Gastrocnemius medialis (tissue), 4 donors: ENCODE data around the gene SH3BP1. TPM values are rescaled to one million over a fixed set of nuclear protein-coding genes. Genes with fewer than 3 reads are reported as not detected.
"Not testable (repeated sequence)": the region's sequence is repeated elsewhere in the genome, so short reads cannot be mapped to it uniquely, and the experiment has no call there.

Experiments
- ATAC-seq, 2 donors: fragments of 150-250 bp; one replicate each; pipeline ENCODE4 v1.9.1; 2016
- DNase-seq, 2 donors: peaks; one replicate each; pipeline ENCODE4 v3.0.0-alpha.2; 2019
- H3K27ac ChIP-seq, 4 donors: fragments of 200-600 bp; sonication (generic); 1 replicate in 1 of 4; 2 replicates in 3 of 4; pipeline ENCODE4 v1.5.1; 2016 to 2018; ENCODE audit warnings: mild to moderate bottlenecking in 2 of 4, moderate library complexity in 1 of 4
- H3K27me3 ChIP-seq, 3 donors: fragments of 200-600 bp; sonication (generic) in 2 of 3; 1 replicate in 1 of 3; 2 replicates in 2 of 3; pipeline versions ENCODE4 v1.5.1 to v1.6.0; 2016 to 2019; ENCODE audit warnings: mild to moderate bottlenecking in 1 of 3, moderate library complexity in 1 of 3
- H3K36me3 ChIP-seq, 2 donors: fragments of 200-600 bp; sonication (generic) in 1 of 2; one replicate each; pipeline ENCODE4 v1.5.1; 2017 to 2018
- H3K4me1 ChIP-seq, 2 donors: fragments of 200-600 bp; sonication (generic) in 1 of 2; one replicate each; pipeline ENCODE4 v1.5.1; 2016 to 2017; ENCODE audit warnings: mild to moderate bottlenecking in 2 of 2
- H3K4me3 ChIP-seq, 4 donors: fragments of 200-600 bp; sonication (generic) in 3 of 4; 1 replicate in 1 of 4; 2 replicates in 3 of 4; pipeline ENCODE4 v1.5.1; 2016 to 2019; ENCODE audit warnings: mild to moderate bottlenecking in 2 of 4
- H3K9me3 ChIP-seq, 3 donors: fragments of 200-600 bp; sonication (generic) in 2 of 3; 1 replicate in 1 of 3; 2 replicates in 2 of 3; pipeline ENCODE4 v1.5.1; 2016 to 2019
- POLR2A ChIP-seq, 2 donors: fragments of 450-650 bp; IDR thresholded peaks; one replicate each; pipeline ENCODE4 v1.6.1; 2017; ENCODE audit warnings: antibody characterized with exemption in 2 of 2, mild to moderate bottlenecking in 2 of 2, moderate library complexity in 2 of 2
- in situ Hi-C, 4 donors: fragments of 200-750 bp; cut with MboI; loops; one replicate each; pipeline versions ENCODE4 v1.15.0 to v1.8.0; 2017; ENCODE audit warnings: low sequenced_read_pairs in 4 of 4
- intact Hi-C: fragments of 100-400 bp; cut with DNase I; formaldehyde crosslinking; loops from one replicate; pipeline ENCODE4 v1.15.1; 2023; ENCODE audit warnings: low total_unique reads
- total RNA-seq, 4 donors: library from RNA; depleted of rRNA; stranded (reverse); fragments of >200 nt; gene quantifications; one replicate each; pipeline versions ENCODE4 v1.1.0 to v1.2.3, GENCODE V29; 2016
- TF ChIP-seq, protein P1 (sequence below), 5 experiments: fragments of 450-650 bp in 3 of 5; fragments of 200-600 bp in 2 of 5; sonication (generic) in 2 of 5; IDR thresholded peaks in 4 of 5; conservative IDR thresholded peaks in 1 of 5; 1 replicate in 4 of 5; 2 replicates in 1 of 5; pipeline ENCODE4 v1.5.1; 2016 to 2019; ENCODE audit warnings: antibody characterized with exemption in 5 of 5, mild to moderate bottlenecking in 3 of 5, moderate library complexity in 3 of 5

SH3BP1 gene
- total RNA-seq, 4 donors from 2014 or later = 1.1 to 1.8 (median 1.6) TPM; not detected in 1

DNA sequence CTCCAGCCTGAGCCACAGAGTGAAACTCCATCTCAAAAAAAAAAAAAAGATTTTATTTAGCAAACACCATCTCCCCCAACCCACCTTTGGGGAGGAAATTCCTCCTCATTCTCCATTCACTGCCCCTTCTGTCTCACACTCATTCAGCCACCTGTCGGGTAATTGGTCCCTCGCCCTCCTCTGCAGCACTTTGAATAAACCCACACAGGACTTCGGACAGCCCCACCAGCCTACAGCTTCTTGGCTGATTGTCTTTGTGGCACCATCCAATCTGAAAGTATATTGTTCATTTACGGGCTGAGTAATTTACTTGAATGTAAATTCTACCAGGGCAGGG, 38.3 kb upstream of the SH3BP1 start:
- DNase-seq (no peak), ATAC-seq (no peak)
- H3K4me1 ChIP-seq = peaks cover 0 to 8% of the 10 kb centered on the region in 2 donors
- no peaks in the 10 kb centered on the region for H3K9me3 ChIP-seq
- TF ChIP-seq POLR2A (IDR thresholded peaks at IDR 0.05) = no peak
- TF ChIP-seq, protein P1, sequence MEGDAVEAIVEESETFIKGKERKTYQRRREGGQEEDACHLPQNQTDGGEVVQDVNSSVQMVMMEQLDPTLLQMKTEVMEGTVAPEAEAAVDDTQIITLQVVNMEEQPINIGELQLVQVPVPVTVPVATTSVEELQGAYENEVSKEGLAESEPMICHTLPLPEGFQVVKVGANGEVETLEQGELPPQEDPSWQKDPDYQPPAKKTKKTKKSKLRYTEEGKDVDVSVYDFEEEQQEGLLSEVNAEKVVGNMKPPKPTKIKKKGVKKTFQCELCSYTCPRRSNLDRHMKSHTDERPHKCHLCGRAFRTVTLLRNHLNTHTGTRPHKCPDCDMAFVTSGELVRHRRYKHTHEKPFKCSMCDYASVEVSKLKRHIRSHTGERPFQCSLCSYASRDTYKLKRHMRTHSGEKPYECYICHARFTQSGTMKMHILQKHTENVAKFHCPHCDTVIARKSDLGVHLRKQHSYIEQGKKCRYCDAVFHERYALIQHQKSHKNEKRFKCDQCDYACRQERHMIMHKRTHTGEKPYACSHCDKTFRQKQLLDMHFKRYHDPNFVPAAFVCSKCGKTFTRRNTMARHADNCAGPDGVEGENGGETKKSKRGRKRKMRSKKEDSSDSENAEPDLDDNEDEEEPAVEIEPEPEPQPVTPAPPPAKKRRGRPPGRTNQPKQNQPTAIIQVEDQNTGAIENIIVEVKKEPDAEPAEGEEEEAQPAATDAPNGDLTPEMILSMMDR (IDR thresholded peaks at IDR 0.05 in 4 of 5, conservative IDR thresholded peaks at IDR 0.05 in 1 of 5) = no peak
- in situ Hi-C loops = no loop called here
- intact Hi-C loops = loop anchor here (10.0 kb wide), 1 partner anchor 1924 kb away; the partner anchor contains the start of gene ATF4
- H3K27me3 ChIP-seq = no peaks in the 10 kb centered on the region
- no peaks in the 10 kb centered on the region for H3K36me3 ChIP-seq
- H3K4me3 ChIP-seq = no peak overlapping the region
- H3K27ac ChIP-seq = no peak overlapping the region

DNA sequence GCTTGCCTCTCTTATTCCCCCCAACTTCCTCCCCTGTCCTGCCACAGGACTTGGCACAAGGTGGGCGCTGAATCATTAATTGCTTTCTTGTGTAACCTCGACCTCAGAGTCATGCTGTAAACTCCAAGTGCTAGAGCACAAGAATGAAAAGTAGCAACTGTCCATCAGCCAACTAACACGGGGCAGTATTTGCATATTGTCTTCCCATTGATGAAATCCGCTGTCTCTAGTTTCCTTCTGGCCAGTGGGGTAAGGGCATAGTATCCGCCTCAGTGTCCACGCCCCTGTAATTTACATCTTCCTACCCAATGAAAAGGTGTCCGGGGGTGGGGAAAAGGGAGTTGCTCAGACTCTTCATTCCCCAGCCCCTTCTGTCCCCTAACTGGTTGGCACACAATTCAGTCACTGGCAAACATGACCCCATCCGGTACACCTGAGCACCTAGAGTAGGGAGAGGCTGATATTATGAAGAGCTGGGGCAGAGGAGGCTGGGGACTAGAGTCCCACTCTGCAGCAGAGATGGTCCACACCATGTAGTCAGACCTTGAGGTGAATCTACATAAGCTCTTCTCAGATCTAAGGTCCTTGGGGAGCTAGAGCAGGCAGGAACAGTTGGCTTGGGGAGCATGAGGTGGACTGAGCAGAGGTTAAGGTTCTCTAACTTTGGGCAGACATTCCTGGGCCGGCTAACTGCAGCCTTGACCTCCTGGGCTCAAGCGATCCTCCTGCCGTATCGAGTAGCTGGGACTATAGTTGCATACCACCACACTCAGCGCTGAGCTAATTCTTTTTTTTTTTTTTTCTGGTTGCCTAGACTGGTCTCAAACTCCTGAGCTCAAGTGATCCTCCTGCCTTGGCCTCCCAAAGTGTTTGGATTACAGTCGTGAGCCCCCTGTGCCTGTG, 37.7 kb upstream of the SH3BP1 start:
- peaks cover 0 to 8% of the 10 kb centered on the region in 2 donors for H3K4me1 ChIP-seq
- H3K9me3 ChIP-seq = no peaks in the 10 kb centered on the region
- H3K4me3 ChIP-seq = no peak overlapping the region
- H3K36me3 ChIP-seq = no peaks in the 10 kb centered on the region
- no peaks in the 10 kb centered on the region for H3K27me3 ChIP-seq
- peak; percentile 60 to 61 for ATAC-seq
- H3K27ac ChIP-seq = no peak overlapping the region
- TF ChIP-seq, protein P1 (IDR thresholded peaks at IDR 0.05 in 4 of 5, conservative IDR thresholded peaks at IDR 0.05 in 1 of 5) = no peak
- no peak for TF ChIP-seq POLR2A (IDR thresholded peaks at IDR 0.05)
- in situ Hi-C loops = no loop called here
- DNase-seq = no peak
- intact Hi-C loops = loop anchor here (10.0 kb wide), 1 partner anchor 1923 kb away; the partner anchor contains the start of gene ATF4

DNA sequence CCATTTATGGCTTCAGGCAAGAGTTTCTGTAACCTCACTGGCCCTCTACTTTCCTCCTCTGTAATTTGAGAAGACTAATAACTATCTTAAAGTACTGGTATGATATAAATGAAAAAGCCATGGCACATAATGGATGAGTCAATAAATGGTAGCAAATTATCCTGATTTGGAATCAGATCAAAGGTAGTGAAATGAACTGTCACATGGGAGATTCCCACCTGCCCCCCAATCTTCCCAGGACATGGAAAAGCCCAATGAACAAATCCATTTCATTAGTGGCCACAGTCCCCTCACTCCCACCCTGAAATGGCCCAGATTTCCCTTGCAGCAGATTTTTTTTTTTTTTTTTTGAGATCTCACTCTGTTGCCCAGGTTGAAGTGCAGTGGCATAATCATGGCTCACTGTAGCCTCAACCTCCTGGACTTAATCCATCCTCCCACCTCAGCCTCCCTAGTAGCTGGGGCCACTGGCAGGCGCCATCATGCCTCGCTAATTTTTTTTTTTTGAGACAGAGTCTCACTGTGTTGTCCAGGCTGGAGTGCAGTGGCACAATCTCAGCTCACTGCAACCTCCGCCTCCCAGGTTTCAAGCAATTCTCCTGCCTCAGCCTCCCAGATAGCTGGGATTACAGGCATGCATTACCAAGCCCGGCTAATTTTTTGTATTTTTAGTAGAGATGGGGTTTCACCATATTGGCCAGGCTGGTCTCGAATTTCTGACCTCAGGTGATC, 36.8 kb upstream of the SH3BP1 start:
- DNase-seq = not testable (repeated sequence)

DNA sequence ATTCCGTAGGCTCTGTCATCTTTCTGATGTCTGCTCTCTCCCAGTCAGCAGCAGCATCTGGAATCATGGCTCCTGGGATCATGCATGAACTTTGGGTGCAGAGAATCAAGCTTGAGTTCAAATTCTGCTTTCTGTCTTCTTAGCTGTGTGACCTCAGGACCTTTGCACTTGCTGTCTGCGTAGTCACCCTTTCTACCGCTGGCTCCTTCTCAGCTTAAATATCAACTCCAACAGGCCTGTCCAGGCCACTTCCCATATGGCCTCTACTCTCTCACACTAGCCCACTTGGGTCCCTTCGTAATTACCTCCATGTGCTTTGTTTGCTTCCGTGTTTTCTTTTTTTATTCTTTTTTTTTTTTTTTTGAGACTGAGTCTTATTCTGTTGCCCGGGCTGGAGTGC, 35.4 kb upstream of the SH3BP1 start:
- Histone ChIP-seq H3K27ac (no peak overlapping the region), H3K4me3 (no peak overlapping the region), H3K27me3 (no peaks in the 10 kb centered on the region), H3K9me3 (no peaks in the 10 kb centered on the region), H3K4me1 (peaks cover 11 to 16% of the 10 kb centered on the region in 2 donors), H3K36me3 (no peaks in the 10 kb centered on the region)
- ATAC-seq (no peak), DNase-seq (no peak)
- no peak for TF ChIP-seq POLR2A (IDR thresholded peaks at IDR 0.05)
- TF ChIP-seq, protein P1 (IDR thresholded peaks at IDR 0.05 in 4 of 5, conservative IDR thresholded peaks at IDR 0.05 in 1 of 5) = no peak
- intact Hi-C loops (loop anchor here (10.0 kb wide), 1 partner anchor 1921 kb away; the partner anchor contains the start of gene ATF4), in situ Hi-C loops (no loop called here)

More for the DNA sequence above, 36.8 kb upstream of the SH3BP1 start:
- H3K27me3 ChIP-seq, H3K36me3 ChIP-seq, ATAC-seq, H3K27ac ChIP-seq, H3K4me3 ChIP-seq, in situ Hi-C loops, H3K9me3 ChIP-seq: not testable (repeated sequence)
- intact Hi-C loops = loop anchor here (10.0 kb wide), 1 partner anchor 1922 kb away; the partner anchor contains the start of gene ATF4
- H3K4me1 ChIP-seq = peaks cover 6 to 17% of the 10 kb centered on the region in 2 donors

DNA sequence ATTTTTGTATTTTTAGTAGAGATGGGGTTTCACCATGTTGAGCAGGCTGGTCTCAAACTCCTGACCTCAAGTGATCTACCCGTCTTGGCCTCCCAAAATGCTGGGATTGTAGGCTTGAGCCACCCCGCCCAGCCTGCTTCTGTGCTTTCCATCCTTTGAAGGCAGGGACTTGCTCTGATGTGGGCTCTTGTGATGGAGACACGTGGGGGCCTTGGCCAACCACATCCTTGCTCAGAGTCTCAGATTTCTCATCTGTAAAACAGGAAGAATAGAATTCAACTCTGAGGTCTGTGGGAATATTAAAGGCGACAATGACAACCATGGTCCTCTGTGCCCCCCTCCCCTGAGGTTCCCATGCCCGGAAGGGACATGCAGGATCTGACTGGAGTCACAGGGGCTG, 34.6 kb upstream of the SH3BP1 start:
- no peak for DNase-seq
- no peaks in the 10 kb centered on the region for H3K9me3 ChIP-seq
- H3K4me3 ChIP-seq = no peak overlapping the region
- no peaks in the 10 kb centered on the region for H3K36me3 ChIP-seq
- TF ChIP-seq POLR2A (IDR thresholded peaks at IDR 0.05) = no peak
- TF ChIP-seq, protein P1 (IDR thresholded peaks at IDR 0.05 in 4 of 5, conservative IDR thresholded peaks at IDR 0.05 in 1 of 5) = no peak
- no peak for ATAC-seq
- H3K27ac ChIP-seq = no peak overlapping the region
- H3K27me3 ChIP-seq = no peaks in the 10 kb centered on the region
- in situ Hi-C loops (no loop called here), intact Hi-C loops (loop anchor here (10.0 kb wide), 1 partner anchor 1920 kb away; the partner anchor contains the start of gene ATF4)
- peaks cover 15 to 18% of the 10 kb centered on the region in 2 donors for H3K4me1 ChIP-seq
